SK-N-MC (cell line): Measurements from ENCODE around the gene ANXA2.

ENCODE experiments used
- EZH2 ChIP-seq: fragments of 200-600 bp; sonication (generic); IDR thresholded peaks from one replicate; pipeline ENCODE4 v1.6.1; 2017; ENCODE audit warnings: antibody characterized with exemption
- FOXP2 ChIP-seq: optimal IDR thresholded peaks from 2 replicates; pipeline ENCODE3; 2011; ENCODE audit warnings: mild to moderate bottlenecking, moderate library complexity; ENCODE audit not compliant: insufficient read depth; ENCODE audit errors: extremely low read length, control extremely low read depth
- POLR2AphosphoS5 ChIP-seq: IDR thresholded peaks from 2 replicates; pipeline ENCODE4 v1.6.1; 2012; ENCODE audit warnings: mild to moderate bottlenecking, low read depth, low read length, borderline replicate concordance

DNA sequence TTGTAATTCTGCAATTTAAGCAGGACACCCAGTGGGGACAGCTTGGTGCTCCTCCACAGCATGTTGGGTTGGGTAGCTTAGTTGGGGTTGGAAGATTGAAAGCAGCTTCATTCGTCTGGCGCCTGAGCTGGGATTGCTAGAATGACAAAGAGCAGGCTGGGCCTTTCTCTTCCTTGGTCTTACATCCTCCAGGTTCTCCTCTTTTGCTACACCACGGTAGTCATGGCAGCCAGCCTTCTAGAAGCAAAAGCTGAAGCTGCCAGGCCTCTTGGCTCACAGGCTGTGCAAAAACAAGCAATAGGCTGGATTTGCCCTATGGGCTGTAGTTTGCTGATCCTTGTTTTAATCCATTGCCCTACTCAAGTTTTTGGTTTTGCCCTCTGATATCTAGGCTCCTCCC lies 3.2 kb upstream of the ANXA2 start:
- TF ChIP-seq EZH2 (no peak), POLR2AphosphoS5 (no peak), FOXP2 (no peak)
